Measurements from ENCODE around the gene ADSS1. TPM values are rescaled to one million over a fixed set of nuclear protein-coding genes. Genes with fewer than 3 reads are reported as not detected.
"Not testable (repeated sequence)": the region's sequence is repeated elsewhere in the genome, so short reads cannot be mapped to it uniquely, and the experiment has no call there.

ADSS1 gene
- polyA plus RNA-seq, 4 donors, result 12.5 to 17.0 (median 14.2) TPM

- DNase-seq (ENCODE audit: low read depth in 4 of 4, low spot score in 3 of 4), result no peak
These were observed 10.9 kb upstream of the ADSS1 start for GRCh38 chr14:104712881-104713734.

DNA sequence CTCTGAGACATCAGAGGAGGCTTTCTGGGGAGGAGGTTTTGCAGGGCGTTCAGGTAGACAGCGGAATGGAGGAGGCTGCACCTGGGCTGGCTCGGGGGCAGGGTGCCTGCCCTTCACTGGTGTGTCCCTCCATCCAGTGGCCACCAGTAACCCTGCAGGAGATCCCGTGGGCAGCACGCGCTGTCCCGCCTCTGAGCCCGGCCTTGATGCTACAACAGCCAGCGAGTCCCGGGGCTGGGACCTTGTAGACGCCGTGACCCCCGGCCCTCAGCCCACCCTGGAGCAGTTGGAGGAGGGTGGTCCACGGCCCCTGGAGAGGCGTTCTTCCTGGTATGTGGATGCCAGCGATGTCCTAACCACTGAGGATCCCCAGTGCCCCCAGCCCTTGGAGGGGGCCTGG is 10.0 kb upstream of the ADSS1 start:
- no peak for DNase-seq (ENCODE audit: low read depth in 4 of 4, low spot score in 3 of 4)

GRCh38 chr14:104714681-104715080 is 9.3 kb upstream of the ADSS1 start:
- no peak for DNase-seq (ENCODE audit: low read depth in 4 of 4, low spot score in 3 of 4)

DNA sequence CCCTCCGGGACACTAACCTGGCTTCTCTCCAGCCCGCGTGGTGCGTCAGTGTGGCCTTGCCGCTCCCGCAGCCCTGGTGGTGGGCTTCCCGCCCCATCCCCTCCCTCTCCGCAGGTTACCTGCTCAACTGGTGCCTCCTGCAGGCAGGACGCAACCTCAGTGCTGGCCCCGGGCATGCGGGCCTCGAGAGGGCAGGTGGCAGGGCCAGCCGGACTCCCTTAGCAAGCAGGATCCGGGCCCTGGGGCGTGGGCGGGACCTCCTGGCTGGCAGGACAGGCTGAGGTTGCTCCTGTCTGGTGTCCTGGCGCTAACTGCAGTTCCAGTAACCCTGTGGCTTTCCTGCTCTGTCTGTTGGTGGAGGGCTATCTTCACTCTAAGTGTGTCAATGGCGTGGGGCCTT is 8.6 kb upstream of the ADSS1 start:
- no peak for DNase-seq (ENCODE audit: low read depth in 4 of 4, low spot score in 3 of 4)

DNA sequence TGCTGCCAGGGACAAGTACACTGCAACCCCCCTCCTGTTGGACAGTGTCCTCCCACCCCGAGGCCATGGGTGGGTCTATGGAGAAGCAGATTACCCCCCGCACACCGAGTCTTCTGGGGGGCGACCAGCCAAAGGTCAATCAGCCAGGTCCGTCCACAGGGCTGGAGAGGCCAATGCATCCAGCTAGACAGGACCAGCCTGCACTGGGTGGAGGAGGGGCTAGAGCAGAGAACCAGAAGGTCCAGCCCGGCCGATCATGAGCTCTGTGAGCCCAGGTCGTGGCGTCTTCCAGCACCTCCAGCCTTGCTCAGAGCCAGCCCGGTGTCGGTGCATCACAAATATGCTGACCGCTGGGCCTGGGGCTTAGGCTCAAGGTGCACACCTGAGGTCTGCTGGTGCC is 8.2 kb upstream of the ADSS1 start:
- no peak for DNase-seq (ENCODE audit: low read depth in 4 of 4, low spot score in 3 of 4)

- no peak for DNase-seq (ENCODE audit: low read depth in 4 of 4, low spot score in 3 of 4)
These were observed 6.9 kb upstream of the ADSS1 start for GRCh38 chr14:104717137-104717536.

DNA sequence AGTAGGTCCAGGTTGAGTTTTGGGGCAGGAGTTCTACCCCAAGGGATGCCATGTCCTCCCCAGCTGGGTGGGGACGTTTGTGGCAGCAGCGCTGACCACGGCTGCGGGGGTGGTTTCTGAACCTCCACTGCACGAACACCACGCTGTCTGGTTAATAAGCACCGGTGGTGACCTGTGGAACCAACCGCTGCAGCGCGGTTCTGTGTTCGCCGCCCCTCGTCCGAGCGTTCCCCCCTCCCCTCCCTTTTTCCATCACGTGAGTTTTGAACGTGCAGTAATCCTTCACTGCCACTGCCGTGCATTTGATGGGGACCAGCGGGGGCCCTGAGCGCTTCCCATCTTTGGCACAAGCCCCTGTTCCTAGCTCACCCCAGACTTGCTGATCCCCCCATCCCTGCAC is 6.4 kb upstream of the ADSS1 start:
- no peak for DNase-seq (ENCODE audit: low read depth in 4 of 4, low spot score in 3 of 4)

DNA sequence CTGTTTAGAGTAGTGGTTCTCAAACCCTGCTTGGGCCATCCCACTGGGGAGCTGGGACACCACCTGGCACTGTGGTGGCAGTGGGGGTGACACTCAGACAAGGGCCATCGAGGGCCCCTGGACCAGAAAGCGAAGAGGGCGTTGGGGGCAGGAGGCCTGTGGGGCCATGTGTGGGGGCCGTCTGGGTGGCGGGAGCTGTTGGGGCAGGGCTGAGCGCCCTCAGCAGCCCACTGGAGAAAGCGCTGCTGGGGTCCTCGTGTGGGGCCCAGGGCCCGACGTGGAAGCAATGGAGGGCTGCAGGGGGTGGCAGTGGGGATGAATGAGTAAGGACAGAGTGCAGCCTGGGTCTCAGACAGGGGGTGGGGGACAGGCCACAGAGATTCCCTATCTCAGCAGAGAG is 5.9 kb upstream of the ADSS1 start:
- no peak for DNase-seq (ENCODE audit: low read depth in 4 of 4, low spot score in 3 of 4)

DNA sequence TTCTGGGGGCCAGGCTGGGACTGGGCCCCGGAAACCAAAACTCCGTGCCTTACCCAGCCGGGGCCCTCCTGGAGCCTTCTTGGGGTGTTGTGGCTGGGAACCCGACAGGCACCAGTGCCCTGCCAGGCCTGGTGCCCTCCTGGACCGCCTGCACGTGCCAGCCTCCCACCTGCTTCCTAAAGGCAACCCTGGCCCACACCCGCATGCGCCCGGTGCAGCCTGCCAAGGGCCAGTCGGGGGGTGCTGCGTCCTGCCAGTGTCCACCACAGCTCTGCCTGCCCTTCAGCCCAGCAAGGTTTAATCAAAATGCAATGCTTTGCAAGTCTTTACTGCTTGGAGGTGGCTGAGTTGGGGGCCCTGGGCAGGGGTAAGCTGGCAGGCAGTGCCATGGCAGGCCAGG is 5.2 kb upstream of the ADSS1 start:
- no peak for DNase-seq (ENCODE audit: low read depth in 4 of 4, low spot score in 3 of 4)

- no peak for DNase-seq (ENCODE audit: low read depth in 4 of 4, low spot score in 3 of 4)
These were observed 4.7 kb upstream of the ADSS1 start for GRCh38 chr14:104719343-104719742.

- DNase-seq (ENCODE audit: low read depth in 4 of 4, low spot score in 3 of 4), result no peak
These were observed 2.3 kb upstream of the ADSS1 start for GRCh38 chr14:104721505-104722431.

GRCh38 chr14:104722938-104723650 is 935 bp upstream of the ADSS1 start:
- no peak for DNase-seq (ENCODE audit: low read depth in 4 of 4, low spot score in 3 of 4)

DNA sequence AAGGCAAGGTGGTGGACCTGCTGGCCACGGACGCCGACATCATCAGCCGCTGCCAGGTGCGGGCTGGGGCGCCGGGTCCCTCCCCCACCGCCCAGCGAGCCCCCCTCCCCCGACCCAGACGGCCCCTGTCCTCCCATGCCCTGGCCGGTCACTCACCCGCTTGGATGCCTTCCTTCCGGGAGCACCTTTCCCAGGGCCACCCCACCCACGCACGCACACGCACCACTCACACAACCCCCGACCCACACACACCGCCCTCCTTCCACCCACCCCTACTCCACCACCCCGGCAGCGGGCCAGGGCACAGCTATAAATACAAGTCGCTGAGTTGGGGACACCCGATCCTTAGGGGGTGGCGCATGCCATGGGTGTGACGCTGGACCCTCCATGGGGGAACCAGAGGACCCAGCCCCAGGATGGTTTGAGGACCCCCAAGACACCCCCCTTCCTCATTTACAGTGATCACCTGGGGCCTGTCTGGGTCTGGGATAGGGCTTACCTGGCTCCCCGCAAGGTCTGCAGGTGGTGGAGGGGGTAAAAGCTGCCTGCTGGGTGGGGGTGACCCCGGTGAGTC is 465 bp downstream of the ADSS1 start:
- DNase-seq (ENCODE audit: low read depth in 4 of 4, low spot score in 3 of 4), result no peak

GRCh38 chr14:104724981-104725771 is 1.1 kb downstream of the ADSS1 start:
- no peak for DNase-seq (ENCODE audit: low read depth in 4 of 4, low spot score in 3 of 4)

- no peak for DNase-seq (ENCODE audit: low read depth in 4 of 4, low spot score in 3 of 4)
These were observed 1.9 kb downstream of the ADSS1 start for GRCh38 chr14:104725772-104726548.

DNA sequence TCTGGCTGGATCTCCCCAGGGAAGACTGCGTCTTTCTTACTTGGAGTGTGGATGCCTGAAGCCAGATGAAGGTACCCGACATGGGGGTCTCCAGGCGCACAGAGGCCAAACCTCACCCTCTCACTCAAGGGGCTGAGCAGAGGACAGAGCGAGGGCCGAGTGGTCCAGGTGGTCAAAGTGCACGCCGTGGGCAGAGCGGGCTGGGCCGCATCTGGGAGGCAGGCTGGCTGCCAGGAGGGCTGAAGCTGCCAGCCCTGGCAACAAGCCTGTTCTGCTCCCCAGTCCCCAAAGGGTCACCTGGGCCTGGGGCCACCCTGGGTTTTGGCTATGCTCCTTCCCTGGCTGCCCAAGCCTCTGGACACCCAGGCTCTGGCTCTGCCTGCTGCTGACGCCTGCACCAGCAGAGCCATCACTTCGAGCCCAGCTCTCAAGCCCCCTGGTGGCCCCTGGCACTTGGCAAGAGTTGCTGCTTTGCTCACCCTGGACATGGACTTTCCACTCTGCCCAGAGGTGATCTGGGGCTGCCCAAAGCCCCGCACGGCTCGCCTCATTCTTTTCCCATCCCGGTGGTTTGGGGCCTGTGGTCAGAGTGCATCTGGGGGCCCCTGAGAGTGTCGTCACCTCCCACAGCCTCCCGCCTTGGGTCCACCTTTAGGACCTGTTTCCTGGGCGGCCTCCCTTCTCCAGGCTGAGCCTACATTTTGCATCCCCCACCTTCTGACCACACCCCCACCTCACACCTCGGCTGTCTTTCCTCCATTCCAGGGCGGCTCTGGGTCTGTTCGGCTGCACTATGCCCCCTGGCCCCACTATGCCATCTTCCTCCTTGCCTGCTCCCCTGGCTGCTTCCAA is 2.8 kb downstream of the ADSS1 start:
- no peak for DNase-seq (ENCODE audit: low read depth in 4 of 4, low spot score in 3 of 4)

GRCh38 chr14:104728631-104729030 is 4.6 kb downstream of the ADSS1 start:
- DNase-seq (ENCODE audit: low read depth in 4 of 4, low spot score in 3 of 4), result no peak

DNA sequence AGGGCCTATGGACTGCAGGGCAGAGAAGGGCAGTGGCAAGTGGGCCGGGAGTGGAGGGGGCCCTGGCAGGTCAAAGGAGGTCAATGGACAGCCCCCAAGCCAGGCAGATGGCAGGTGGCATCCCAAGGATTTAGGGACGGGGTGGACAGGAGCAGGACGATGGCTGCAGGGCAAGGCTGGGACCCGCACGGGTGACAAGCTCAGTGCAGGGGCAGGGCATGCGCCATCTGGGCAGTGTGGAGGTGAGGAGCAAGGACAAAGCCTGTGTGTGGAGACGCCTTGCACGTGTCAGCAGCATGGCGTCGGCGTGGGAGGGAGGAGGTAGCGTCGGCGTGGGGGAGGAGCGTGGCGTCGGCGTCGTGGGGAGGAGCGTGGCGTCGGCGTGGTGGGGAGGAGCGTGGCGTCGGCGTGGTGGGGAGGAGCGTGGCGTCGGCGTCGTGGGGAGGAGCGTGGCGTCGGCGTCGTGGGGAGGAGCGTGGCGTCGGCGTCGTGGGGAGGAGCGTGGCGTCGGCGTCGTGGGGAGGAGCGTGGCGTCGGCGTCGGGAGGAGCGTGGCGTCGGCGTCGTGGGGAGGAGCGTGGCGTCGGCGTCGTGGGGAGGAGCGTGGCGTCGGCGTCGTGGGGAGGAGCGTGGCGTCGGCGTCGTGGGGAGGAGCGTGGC is 5.3 kb downstream of the ADSS1 start:
- not testable (repeated sequence) for DNase-seq (ENCODE audit: low read depth in 4 of 4, low spot score in 3 of 4)

All from left renal pelvis (tissue), 4 donors.